Measurements from ENCODE around the gene PLOD3. TPM values are rescaled to one million over a fixed set of nuclear protein-coding genes. Genes with fewer than 3 reads are reported as not detected.
A peak's percentile ranks its signal among the peaks of the same experiment; 100 is the strongest.

Gene PLOD3
- total and polyA plus RNA-seq, 9 of the 15 experiments (the other 6 are each of a cell fraction or from before 2014, with no cell fraction given) = 2.8 to 101 (median 30.9) TPM

- no peak for TF ChIP-seq ZNF561 (CRISPR knock-in tag; conservative IDR thresholded peaks at IDR 0.05)
- no peak for TF ChIP-seq ZNF431 (CRISPR knock-in tag; IDR thresholded peaks at IDR 0.05)
- TF ChIP-seq MNT (conservative IDR thresholded peaks at IDR 0.05) = peak; percentile 93 to 97
- TF ChIP-seq ZBTB17 (CRISPR knock-in tag; IDR thresholded peaks at IDR 0.05) = no peak; the same call in 1 of the 2 replicates
- no peak for TF ChIP-seq ZNF778 (CRISPR knock-in tag; IDR thresholded peaks at IDR 0.05)
- peak; percentile 90 for TF ChIP-seq POLR2G (IDR thresholded peaks at IDR 0.05; ENCODE audit: low read depth, low read length)
- no peak for TF ChIP-seq HDAC8 (tag; IDR thresholded peaks at IDR 0.05)
- no peak for TF ChIP-seq COPS2 (conservative IDR thresholded peaks at IDR 0.05)
- peak; percentile 96 for TF ChIP-seq SUPT5H (IDR thresholded peaks at IDR 0.05)
- TF ChIP-seq CHD1 (IDR thresholded peaks at IDR 0.05; ENCODE audit: low read length) = peak; percentile 37
- no peak for TF ChIP-seq SAFB (IDR thresholded peaks at IDR 0.05; ENCODE audit: borderline replicate concordance, low read depth, low read length)
- TF ChIP-seq BRF2 (IDR thresholded peaks at IDR 0.05; ENCODE audit: borderline replicate concordance, insufficient read depth, insufficient read length) = no peak
- TF ChIP-seq ZNF143 (CRISPR knock-in tag; IDR thresholded peaks at IDR 0.05) = peak; percentile 100
- 0 out of 2 replicates have a peak, but pooled peaks have one; percentile 60 for TF ChIP-seq BRD4 (IDR thresholded peaks at IDR 0.05)
- TF ChIP-seq CHD2 (IDR thresholded peaks at IDR 0.05; ENCODE audit: low read depth, low read length) = 0 out of 2 replicates have a peak, but pooled peaks have one; percentile 41
- peak; percentile 57 to 82; a peak in 3 of 4 replicates for TF ChIP-seq TEAD1 (CRISPR knock-in tag; IDR thresholded peaks at IDR 0.05)
- no peak for TF ChIP-seq PCBP1 (IDR thresholded peaks at IDR 0.05; ENCODE audit: low read depth, low read length, poor library complexity, severe bottlenecking)
- 0 out of 2 replicates have a peak, but pooled peaks have one; percentile 38 for TF ChIP-seq PHF21A (IDR thresholded peaks at IDR 0.05; ENCODE audit: borderline replicate concordance, low read depth)
- TF ChIP-seq DPF2 (IDR thresholded peaks at IDR 0.05) = 0 out of 2 replicates have a peak, but pooled peaks have one; percentile 55
- no peak for TF ChIP-seq SIRT6 (IDR thresholded peaks at IDR 0.05; ENCODE audit: low read depth, low read length)
- no peak for TF ChIP-seq FOXA1 (IDR thresholded peaks at IDR 0.05; ENCODE audit: borderline replicate concordance)
- TF ChIP-seq ZBTB2 (IDR thresholded peaks at IDR 0.05) = no peak
- no peak for TF ChIP-seq TFAM (CRISPR knock-in tag; conservative IDR thresholded peaks at IDR 0.05)
- no peak for TF ChIP-seq ZNF384 (IDR thresholded peaks at IDR 0.05; ENCODE audit: low read depth, low read length)
- no peak for TF ChIP-seq HIVEP1 (CRISPR knock-in tag; IDR thresholded peaks at IDR 0.05)
- TF ChIP-seq HES1 (IDR thresholded peaks at IDR 0.05; ENCODE audit: low read depth) = no peak
Observed at GRCh38 chr7:101244375-101245146, 27.2 kb upstream of the PLOD3 start, which contains the start of gene FIS1 (continued).

Measured in K562 (cell line).